AG04450 (cell line): ENCODE measurements around the gene ATL2. TPM values are rescaled to one million over a fixed set of nuclear protein-coding genes. Genes with fewer than 3 reads are reported as not detected.

Source experiments
- CTCF ChIA-PET: fragments of 300-600, 350-600 bp; formaldehyde crosslinking; extraction: SDS; loops from one replicate; lab custom pipeline; 2022; ENCODE audit warnings: antibody characterized with exemption, inconsistent platforms; lab: Charles Lee
- POLR2A ChIA-PET: fragments of 350-600 bp; formaldehyde crosslinking; extraction: SDS; loops from one replicate; lab custom pipeline; 2021; ENCODE audit warnings: antibody characterized with exemption, inconsistent platforms; lab: Yijun Ruan, JAX
- DNase-seq: peaks from one replicate; pipeline ENCODE4 v3.0.0-alpha.2; 2011; ENCODE audit warnings: low read depth, low spot score
- H3K27ac ChIP-seq: one replicate; pipeline ENCODE4 v1.5.1; 2012; ENCODE audit warnings: low read depth, low read length, control low read depth
- H3K27me3 ChIP-seq: one replicate; pipeline ENCODE4 v1.6.0; 2012; ENCODE audit warnings: low read length; ENCODE audit not compliant: control insufficient read depth, insufficient read depth
- H3K4me3 ChIP-seq: 2 replicates; pipeline ENCODE4 v1.5.1; 2011; ENCODE audit warnings: mild to moderate bottlenecking, low read depth, low read length, control low read depth
- H3K9me3 ChIP-seq: 2 replicates; pipeline ENCODE4 v1.5.1; 2012; ENCODE audit warnings: low read length; ENCODE audit not compliant: control insufficient read depth, insufficient read depth
- CTCF ChIP-seq: IDR thresholded peaks from 2 replicates; pipeline ENCODE4 v1.5.1; 2011; ENCODE audit warnings: low read depth, low read length, control low read depth, inconsistent platforms
- polyA plus RNA-seq: library from polyadenylated mRNA; depleted of rRNA; stranded (reverse); fragments of >200 nt; gene quantifications from 2 replicates; pipeline ENCODE4 v1.2.3, GENCODE V29; 2011

The ATL2 gene
- polyA plus RNA-seq, 1 experiment, result 16.1 TPM

DNA sequence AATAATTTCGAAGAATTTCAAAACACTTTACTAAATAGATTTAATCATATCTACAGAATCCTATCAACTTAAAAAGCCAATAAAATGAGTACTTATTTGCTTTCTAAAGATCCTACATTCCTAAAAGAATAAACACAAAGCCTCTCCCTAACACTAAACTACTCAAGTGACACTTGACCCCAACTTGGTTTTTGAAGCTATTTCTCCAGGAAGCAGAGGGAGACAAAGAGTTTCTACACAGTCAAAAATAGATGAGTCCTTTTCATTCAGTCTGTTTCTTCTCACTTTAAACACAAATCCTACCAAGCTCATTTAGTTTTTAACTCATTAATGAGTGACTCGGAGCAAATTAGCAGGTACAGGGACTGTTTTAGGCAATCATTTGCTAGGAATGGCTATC, 2.1 kb downstream of the ATL2 start:
- Histone ChIP-seq H3K27me3 (peaks cover 1% of the 10 kb centered on the region), H3K9me3 (no peaks in the 10 kb centered on the region; the same call in 1 of the 2 replicates), H3K27ac (no peak overlapping the region), H3K4me3 (peak overlapping the region; percentile 92)
- DNase-seq, result no peak
- POLR2A ChIA-PET, result interaction anchor here (0.5 to 2.3 kb wide), 2 partner anchors 96 to 376 kb away, joined by 3 to 11 read pairs; partner anchors contain the start of gene SRSF7
- CTCF ChIA-PET, result interaction anchor here (0.6 to 2.4 kb wide), 6 partner anchors 9 to 207 kb away, joined by 3 to 10 read pairs (median 7); no protein-coding TSS in a partner anchor
- TF ChIP-seq CTCF, result no peak

- no peak overlapping the region for H3K4me3 ChIP-seq
- ChIA-PET POLR2A (no interaction called here), CTCF (no interaction called here)
- no peaks in the 10 kb centered on the region; the same call in 1 of the 2 replicates for H3K9me3 ChIP-seq
- no peak for DNase-seq
- H3K27me3 ChIP-seq, result no peaks in the 10 kb centered on the region
- no peak for TF ChIP-seq CTCF
- no peak overlapping the region for H3K27ac ChIP-seq
Measured at GRCh38 chr2:38371235-38371634, 5.8 kb downstream of the ATL2 start.

DNA sequence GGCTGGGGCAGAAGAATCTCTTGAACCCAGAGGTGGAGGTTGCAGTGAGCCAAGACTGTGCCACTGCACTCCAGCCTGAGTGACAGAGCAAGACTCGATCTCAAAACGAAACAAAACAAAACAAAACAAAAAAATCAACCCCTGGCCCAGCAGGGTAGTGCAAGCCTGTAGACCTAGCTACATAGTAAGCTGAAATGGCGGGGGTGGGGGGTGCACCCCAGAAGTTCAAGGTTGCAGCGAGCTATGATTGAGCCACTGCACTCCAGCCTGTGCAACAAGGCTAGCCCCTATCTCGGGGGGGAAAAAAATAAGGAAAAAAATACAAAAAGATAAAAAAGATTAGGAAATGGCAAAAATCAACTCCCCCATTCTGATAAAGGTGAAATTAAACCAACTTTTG, 6.4 kb downstream of the ATL2 start:
- no peaks in the 10 kb centered on the region for H3K9me3 ChIP-seq
- ChIA-PET POLR2A (no interaction called here), CTCF (no interaction called here)
- DNase-seq, result no peak
- no peaks in the 10 kb centered on the region for H3K27me3 ChIP-seq
- no peak for TF ChIP-seq CTCF
- H3K27ac ChIP-seq, result no peak overlapping the region
- no peak overlapping the region for H3K4me3 ChIP-seq

GRCh38 chr2:38362232-38362631, 14.8 kb downstream of the ATL2 start:
- ChIA-PET POLR2A (no interaction called here), CTCF (interaction anchor here (0.6 to 1.8 kb wide), 2 partner anchors 13 to 152 kb away, joined by 4 to 10 read pairs; no protein-coding TSS in a partner anchor)
- TF ChIP-seq CTCF, result no peak
- peaks cover 3% of the 10 kb centered on the region; the same call in 1 of the 2 replicates for H3K9me3 ChIP-seq
- no peak for DNase-seq
- H3K4me3 ChIP-seq, result no peak overlapping the region
- no peaks in the 10 kb centered on the region for H3K27me3 ChIP-seq
- H3K27ac ChIP-seq, result no peak overlapping the region

DNA sequence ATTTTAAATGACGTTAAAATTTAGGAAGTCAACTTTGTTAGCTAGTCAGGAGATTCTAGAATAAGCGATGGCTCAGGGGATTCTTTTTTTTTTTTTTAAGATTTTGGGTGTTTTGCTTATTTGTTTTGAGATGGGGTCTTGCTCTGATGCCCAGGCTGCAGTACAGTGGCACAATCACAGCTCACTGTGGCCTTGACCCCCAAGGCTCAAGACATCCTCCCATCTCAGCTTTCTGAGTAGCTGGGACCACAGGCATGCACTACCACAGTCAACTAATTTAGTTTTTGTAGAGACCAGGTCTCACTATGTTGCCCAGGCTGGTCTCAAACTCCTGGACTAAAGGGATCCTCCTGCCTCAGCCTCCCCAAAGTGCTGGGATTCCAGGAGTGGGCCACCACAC, 16.9 kb downstream of the ATL2 start:
- peaks cover 3% of the 10 kb centered on the region; the same call in 1 of the 2 replicates for H3K9me3 ChIP-seq
- no peaks in the 10 kb centered on the region for H3K27me3 ChIP-seq
- ChIA-PET CTCF (interaction anchor here (0.6 to 1.8 kb wide), 6 partner anchors 16 to 1367 kb away, joined by 3 to 10 read pairs (median 5); no protein-coding TSS in a partner anchor), POLR2A (no interaction called here)
- no peak for DNase-seq
- no peak overlapping the region for H3K27ac ChIP-seq
- no peak for TF ChIP-seq CTCF
- H3K4me3 ChIP-seq, result no peak overlapping the region
